GM12875 (cell line): ENCODE results near the gene GIMAP8.

Experiments
- H3K4me3 ChIP-seq: one replicate; pipeline ENCODE4 v1.5.1; 2011; ENCODE audit warnings: low read depth, low read length, control low read depth
- CTCF ChIP-seq: IDR thresholded peaks from 2 replicates; pipeline ENCODE4 v1.5.1; 2011; ENCODE audit warnings: low read depth, mild to moderate bottlenecking, control low read depth, inconsistent platforms, low read length, moderate library complexity, borderline replicate concordance; ENCODE audit not compliant: insufficient read depth

Gene GIMAP8

GRCh38 chr7:150420242-150420641 is 30.2 kb upstream of the GIMAP8 start:
- H3K4me3 ChIP-seq, result no peak overlapping the region
- no peak for TF ChIP-seq CTCF

- H3K4me3 ChIP-seq, result no peak overlapping the region
Measured at GRCh38 chr7:150420987-150421674, 29.3 kb upstream of the GIMAP8 start.

GRCh38 chr7:150421831-150422230 is 28.6 kb upstream of the GIMAP8 start:
- no peak overlapping the region for H3K4me3 ChIP-seq
- no peak for TF ChIP-seq CTCF

More at GRCh38 chr7:150420987-150421674, 29.3 kb upstream of the GIMAP8 start:
- TF ChIP-seq CTCF, result peak; percentile 76

- TF ChIP-seq CTCF, result no peak
- no peak overlapping the region for H3K4me3 ChIP-seq
Measured at GRCh38 chr7:150425670-150426069, 24.8 kb upstream of the GIMAP8 start.

GRCh38 chr7:150428671-150429451 is 21.6 kb upstream of the GIMAP8 start:
- no peak for TF ChIP-seq CTCF
- no peak overlapping the region for H3K4me3 ChIP-seq

- H3K4me3 ChIP-seq, result no peak overlapping the region
- no peak for TF ChIP-seq CTCF
Measured at GRCh38 chr7:150429699-150430098, 20.7 kb upstream of the GIMAP8 start.
